Middle frontal gyrus (tissue), 1 donor: ENCODE results near the gene FIGNL2.

Experiments used
- DNase-seq: peaks from one replicate; pipeline ENCODE4 v3.0.0-alpha.2; 2015; ENCODE audit warnings: low spot score; ENCODE audit errors: extremely low spot score

The FIGNL2 gene

GRCh38 chr12:51874486-51874885, 26.0 kb upstream of the FIGNL2 start:
- no peak for DNase-seq

DNA sequence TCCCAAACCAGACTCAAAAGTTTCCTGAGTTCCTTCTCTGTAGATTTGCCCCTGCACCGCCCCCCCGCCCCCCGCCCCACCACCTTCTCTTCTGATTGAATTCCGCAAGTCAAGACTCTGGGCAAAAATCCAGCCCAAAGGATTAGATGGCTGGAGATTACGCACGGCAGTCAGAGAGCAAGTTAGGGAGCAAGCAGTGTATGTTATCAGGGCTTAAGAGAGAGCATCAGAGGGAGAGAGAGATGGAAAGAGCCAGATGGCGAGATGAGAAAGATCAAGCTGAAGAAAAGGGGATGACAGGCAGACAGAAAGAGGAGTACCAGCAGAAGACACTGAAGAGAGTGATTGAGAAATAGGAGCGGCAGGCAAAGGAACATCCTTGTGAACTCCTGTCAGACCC, 25.5 kb upstream of the FIGNL2 start:
- no peak for DNase-seq

DNA sequence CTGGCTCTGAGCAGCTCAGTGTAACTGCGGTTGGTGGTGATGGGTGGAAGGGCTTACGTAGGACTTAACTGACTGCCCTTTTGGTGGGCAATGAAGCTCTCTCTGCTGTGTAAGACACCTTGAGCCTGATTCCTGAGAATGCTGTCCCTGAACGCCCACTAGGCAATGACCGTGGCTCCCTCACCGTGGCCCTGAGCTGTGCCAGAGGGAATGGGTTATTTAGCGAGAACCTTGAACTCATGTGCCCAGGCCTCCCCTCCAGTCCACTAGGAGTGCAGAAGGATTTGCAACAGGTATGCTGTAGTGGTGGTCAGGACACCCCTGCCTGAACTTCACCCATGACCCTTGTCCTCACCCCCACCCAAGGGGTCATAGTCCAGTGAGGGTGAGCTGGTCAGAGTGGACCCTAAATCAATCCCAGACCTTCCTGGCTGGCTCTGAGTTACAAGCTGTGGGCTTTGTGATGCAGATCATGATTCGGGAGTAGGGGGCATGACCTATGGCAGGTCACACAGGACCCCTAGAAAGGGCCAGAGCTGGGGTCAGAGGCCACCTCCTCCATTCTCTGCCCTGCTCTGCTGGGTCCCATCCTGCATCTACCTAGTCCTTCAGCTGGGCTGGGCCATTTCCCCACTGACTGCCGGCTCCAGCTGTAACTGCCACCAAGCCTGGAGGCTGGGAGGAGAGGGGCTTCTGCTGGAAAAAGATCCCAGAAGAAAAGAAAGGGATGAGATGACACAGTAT, 24.9 kb upstream of the FIGNL2 start:
- no peak for DNase-seq

- DNase-seq = no peak
These were observed 24.1 kb upstream of the FIGNL2 start for GRCh38 chr12:51872689-51872981.

- no peak for DNase-seq
These were observed 23.6 kb upstream of the FIGNL2 start for GRCh38 chr12:51871918-51872688.

GRCh38 chr12:51871126-51871525, 22.6 kb upstream of the FIGNL2 start:
- no peak for DNase-seq

GRCh38 chr12:51870504-51870903, 22.0 kb upstream of the FIGNL2 start:
- DNase-seq = no peak

DNA sequence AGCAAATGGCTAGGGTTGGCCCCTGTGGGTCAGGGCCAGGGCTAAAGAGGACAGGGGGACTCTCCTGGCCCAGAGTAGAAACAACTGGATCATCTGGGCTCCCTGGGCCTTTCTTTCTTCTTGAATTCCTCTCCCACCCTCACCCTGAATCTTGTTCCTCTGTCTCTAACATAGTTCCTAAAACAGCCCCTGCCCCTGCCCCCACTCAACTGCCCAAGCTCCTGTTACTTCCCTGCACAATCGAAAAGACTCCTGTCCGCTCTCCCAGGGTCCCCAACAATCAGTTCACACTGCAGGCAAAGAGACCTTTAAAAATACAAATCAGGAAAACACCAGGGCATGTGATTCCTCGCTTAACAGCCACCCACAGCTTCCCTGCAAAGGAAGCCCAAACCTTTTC, 21.4 kb upstream of the FIGNL2 start:
- no peak for DNase-seq

DNA sequence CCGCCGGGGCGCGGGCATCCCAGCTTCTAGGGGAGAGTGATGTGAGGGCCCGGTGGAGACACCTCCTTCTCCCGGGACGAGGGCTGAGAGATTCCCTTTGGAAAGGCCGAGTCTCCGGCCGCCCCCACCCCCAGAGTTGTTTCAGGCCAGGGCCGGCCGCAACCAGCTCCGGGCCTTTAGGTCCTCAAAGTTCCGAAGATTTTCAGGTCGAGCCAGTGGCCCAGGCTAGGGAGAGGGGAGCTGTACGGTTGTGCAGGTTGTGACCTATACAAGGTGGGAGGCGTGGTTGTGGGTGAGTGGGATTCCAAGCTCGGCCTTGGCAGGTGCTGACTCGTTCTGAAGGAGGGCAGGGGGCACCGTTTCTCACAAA, 21.0 kb upstream of the FIGNL2 start:
- no peak for DNase-seq

DNA sequence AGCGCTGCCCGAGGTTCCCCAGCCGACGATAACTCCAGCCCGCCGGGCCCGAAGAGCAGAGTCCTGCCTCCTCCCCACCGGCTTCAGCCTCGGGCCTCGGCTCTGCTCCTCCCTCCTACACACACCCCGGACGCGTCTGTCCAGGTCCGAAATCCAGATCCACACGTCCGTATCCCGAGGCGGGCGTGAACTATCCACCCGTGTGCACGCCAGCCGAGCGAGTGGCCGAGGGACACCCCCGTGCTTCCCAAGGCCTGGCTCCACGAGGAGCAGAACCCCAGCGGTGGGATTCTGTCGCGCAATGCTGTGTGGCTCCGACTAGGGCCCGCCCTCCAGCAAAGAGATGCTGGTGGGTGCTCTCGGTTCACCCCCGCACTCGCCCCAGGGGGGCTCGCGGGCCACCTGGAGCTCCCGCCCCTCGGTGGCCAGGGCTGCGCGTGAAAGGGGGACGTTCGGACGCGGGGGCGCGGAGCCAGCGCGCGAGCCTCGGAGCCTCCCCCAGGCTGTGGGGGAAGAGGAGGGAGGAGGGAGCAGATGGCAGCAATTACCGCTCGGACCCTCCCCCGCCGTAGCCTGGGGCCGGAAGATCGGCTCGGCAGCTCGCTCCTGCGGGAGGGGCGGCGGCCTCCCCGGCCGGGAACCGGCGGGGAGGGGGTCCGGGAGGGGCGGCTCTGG, 20.4 kb upstream of the FIGNL2 start:
- no peak for DNase-seq

GRCh38 chr12:51867796-51868428, 19.4 kb upstream of the FIGNL2 start:
- no peak for DNase-seq

DNA sequence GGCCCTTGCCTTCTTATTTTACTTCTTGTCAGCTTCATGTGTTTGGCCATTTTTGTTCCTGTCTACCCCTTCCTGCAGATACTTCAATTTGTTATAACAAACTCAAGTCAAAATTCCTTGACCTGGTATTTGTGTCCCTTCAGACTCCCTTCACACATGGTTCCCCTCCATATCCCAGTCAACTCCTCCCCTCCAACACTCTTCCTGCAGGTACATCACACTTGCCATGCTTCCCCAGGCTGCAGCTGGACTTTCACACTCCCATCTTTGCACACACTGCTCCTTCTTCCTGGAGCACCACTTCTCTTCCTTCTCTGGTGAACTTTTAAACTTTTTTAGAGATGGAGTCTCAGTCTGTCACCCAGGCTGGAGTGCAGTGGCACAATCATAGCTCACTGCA, 18.9 kb upstream of the FIGNL2 start:
- no peak for DNase-seq

- no peak for DNase-seq
These were observed 18.2 kb upstream of the FIGNL2 start for GRCh38 chr12:51866762-51867161.

DNA sequence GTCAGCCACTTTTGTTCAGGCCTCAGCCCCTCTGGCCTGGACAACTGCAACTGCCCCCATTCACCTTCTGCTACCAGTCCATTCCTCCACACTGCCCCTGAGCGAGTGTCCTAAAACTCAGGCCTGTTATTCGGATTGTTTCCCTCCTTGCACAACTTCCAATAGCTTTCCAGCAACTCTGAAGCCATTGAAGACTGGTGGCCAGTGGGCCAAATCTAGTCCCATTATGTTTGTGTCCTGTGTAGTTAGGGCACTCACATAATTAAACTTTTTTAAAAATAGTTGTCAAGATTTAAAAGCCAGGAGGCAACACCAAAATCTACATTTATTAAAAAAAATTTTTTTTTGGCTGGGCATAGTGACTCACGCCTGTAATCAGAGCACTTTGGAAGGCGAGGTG, 17.8 kb upstream of the FIGNL2 start:
- DNase-seq = no peak

GRCh38 chr12:51865757-51866270, 17.3 kb upstream of the FIGNL2 start:
- DNase-seq = no peak

GRCh38 chr12:51864833-51865670, 16.5 kb upstream of the FIGNL2 start:
- no peak for DNase-seq

DNA sequence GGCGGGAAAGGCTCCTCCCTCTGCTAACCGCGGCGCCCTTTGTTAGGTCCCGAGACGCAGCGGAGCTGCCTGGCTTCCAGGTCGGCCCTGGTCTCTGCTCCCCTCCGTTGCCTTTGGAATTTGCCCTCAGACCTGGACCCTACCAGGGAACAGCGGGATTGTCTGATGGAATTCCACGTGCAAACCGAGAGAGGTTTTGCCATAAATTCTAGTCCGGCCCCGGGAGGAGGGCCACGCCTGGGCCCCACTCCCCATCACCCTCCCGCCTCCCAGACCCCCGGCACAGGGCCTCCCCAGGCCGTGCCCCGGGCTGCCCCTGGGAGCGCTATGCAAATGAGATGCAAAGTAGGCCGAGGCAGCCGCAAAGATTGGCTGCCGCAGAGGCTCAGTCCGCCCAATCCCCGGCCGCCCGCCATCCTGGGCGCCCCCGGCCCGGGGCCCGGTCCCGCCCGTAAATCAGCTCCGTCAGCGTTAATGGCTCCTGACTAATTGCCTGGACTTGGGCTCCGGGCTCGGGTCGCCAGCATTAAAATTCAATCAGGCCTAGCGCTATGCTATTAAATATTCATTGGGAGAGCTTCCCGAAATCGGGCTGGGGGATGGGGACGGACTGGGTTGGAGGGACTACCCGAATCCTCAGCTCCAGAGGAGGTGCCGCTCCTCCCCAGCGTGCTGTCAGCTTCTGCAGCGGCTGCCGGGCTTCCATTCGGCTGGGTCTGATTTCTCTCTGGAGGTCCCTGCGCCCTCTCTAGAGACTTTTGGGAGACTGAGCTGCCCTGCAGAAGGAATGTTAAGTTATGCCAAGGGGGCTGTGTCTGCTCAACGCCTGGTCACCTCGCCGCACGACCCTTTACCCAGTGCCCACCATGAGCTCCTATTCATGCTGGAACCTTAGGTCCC, 15.7 kb upstream of the FIGNL2 start:
- DNase-seq = no peak

DNA sequence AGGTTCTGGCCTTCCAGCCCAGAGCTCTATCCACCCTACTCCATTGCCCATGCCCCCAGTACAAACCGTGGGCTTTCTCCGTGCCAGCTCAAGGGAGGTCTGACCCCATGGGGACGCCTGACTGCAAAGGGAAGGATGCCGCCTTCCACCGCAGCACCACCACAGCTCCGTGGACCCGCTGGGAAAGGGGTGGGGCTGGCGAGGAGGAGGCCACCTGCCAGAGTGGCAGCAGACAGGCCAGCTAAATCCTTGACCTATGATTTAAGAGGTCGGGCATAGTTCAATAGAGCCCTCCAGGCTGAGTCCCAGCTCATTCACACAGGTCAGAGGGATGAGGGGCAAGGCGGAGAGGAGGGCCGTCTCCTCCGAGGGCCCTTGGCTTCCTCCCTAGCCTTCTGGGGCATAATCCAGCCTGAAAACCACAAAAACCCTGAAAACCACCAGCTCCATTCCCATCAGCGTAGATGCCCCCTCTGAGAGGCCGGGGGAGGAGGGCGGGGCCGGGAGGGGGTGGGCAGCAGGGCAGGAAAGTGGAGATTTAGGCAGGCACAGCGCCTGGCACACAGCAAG, 14.9 kb upstream of the FIGNL2 start:
- DNase-seq = no peak

DNA sequence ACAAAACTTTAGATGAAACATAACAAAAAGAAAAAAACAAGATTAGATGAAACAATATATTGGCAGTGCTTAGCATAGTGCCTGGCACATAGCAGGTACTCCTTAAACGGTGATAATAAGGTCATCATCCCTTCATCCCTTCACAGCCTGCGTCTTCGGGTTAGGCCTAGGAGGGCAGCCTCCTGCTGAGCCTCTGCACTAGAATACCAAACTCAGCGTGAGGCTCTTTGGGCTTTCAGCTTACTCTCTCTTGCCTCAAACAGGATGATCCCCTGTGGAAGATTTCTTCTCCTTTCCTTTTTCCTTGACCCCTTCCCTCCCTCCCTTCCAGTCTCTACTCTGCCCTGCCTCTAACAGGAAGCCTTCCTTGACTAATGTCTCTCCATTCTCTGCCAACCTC, 14.4 kb upstream of the FIGNL2 start:
- DNase-seq = no peak

DNA sequence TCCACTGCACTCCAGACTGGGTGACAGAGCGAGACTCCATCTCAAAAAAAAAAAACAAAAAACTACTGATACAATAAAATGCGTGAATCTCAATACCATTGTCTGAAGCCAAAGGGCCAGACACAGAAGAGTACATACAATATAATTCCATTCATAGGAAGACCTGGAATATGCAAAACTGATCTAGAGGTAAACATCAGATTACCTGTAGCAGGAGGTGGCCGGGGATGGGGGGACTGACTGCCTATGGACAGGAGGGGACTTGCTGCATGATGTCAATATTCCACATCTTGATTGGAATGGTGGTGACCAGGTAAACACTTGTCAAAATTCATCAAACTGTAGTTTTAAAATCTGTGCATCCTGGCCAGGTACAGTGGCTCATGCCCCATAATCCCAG, 12.5 kb upstream of the FIGNL2 start:
- DNase-seq = no peak
